Left renal cortex interstitium (tissue), 4 donors: ENCODE results near the gene ALMS1. TPM values are rescaled to one million over a fixed set of nuclear protein-coding genes. Genes with fewer than 3 reads are reported as not detected.
"Not testable (repeated sequence)": the region's sequence is repeated elsewhere in the genome, so short reads cannot be mapped to it uniquely, and the experiment has no call there.

Experiments used
- DNase-seq, 4 donors: peaks; one replicate each; pipeline ENCODE4 v3.0.0-alpha.2; 2013; ENCODE audit warnings: low read depth in 4 of 4, low spot score in 2 of 4, missing footprints in 1 of 4
- polyA plus RNA-seq, 4 donors: library from polyadenylated mRNA; unstranded; fragments of 120-200 nt; gene quantifications; one replicate each; pipeline ENCODE4 v1.2.1, GENCODE V29; 2013; ENCODE audit not compliant: insufficient read length in 4 of 4

Gene ALMS1
- polyA plus RNA-seq, 4 donors, result 36.0 to 40.7 (median 39.3) TPM

DNA sequence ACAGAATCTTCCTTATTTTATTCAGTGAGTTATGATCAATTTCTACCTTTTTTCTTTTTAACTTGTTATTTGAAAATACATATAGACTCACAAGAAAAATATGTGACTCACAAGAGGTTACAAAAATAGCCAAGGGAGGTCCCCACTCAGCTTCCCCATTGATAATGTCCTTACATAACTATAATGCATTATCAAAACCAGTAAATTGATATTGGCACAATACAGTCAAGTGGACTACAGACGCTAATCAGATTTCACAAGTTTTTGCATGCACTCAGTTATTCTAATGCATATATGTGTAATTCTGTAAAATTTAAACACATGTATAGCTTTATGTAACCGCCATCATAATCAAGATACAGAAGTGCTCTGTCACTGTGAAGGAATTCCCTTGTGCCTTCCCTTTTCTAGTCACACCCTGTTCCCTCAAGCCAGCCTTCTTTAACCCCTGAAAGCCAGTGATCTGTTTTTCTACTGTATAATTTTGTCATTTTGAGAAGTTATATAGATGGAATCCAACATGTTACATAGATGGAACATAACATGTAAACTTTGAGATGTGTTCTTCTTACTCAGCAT, 118.4 kb downstream of the ALMS1 start:
- no peak for DNase-seq

DNA sequence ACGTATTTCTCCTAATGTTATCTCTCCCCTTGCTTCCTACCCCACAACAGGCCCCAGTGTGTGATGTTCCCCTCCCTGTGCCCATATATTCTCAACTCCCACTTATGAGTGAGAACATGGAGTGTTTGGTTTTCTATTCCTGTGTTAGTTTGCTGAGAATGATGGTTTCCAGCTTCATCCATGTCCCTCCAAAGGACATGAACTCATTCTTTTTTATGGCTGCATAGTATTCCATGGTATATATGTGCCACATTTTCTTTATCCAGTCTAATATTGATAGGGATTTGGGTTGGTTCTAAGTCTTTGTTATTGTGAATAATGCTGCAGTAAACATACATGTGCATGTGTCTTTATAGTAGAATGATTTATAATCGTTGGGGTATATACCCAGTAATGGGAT, 119.2 kb downstream of the ALMS1 start:
- DNase-seq, result not testable (repeated sequence)

DNA sequence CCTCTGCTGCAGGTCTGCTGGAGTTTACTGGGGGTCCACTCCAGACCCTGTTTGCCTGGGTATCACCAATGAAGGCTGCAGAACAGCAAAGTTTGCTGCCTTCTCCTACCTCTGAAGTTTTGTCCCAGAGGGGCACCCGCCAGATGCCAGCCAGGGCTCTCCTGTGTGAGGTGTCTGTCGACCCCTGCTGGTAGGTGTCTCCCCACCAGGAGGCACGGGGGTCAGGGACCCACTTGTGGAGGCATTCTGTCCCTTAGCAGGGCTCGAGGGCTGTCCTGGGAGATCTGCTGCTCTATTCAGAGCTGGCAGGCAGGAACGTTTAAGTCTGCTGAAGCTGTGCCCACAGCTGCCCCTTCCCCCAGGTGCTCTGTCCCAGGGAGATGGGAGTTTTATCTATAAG, 124.8 kb downstream of the ALMS1 start:
- DNase-seq, result not testable (repeated sequence)

DNA sequence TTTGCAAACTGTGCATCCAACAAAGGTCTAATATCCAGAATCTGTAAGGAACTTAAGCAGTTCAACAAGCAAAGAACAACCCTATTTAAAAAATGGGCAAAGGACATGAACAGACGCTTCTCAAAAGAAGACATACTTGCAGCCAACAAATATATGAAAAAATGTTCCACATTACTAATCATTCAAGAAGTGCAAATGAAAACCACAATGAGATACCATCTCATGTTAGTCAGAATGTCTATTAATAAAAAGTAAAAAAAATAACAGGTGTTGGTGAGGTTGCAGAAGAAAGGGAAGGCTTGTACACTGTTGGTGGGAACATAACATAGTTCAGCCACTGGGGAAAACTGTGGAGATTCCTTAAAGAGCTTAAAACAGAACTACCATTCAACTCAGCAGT, 130.4 kb downstream of the ALMS1 start:
- no peak for DNase-seq

DNA sequence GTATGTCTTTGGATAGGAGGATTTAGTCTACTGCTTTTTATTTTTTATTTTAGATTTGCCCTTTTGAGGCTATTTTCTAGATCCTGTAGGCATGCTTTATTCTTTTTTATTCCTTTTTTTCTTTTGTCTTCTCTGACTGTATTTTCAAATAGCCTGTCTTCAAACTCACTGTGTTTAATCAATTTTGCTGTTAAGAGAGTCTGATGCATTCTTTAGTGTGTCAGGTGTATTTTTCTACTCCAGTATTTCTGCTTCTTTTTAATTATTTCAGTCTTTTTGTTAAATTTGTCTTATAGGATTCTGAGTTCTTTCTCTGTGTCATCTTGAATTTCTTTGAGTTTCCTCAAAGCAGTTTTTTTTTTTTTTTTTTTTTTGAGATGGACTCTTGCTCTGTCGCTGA, 143.1 kb downstream of the ALMS1 start:
- DNase-seq, result no peak

DNA sequence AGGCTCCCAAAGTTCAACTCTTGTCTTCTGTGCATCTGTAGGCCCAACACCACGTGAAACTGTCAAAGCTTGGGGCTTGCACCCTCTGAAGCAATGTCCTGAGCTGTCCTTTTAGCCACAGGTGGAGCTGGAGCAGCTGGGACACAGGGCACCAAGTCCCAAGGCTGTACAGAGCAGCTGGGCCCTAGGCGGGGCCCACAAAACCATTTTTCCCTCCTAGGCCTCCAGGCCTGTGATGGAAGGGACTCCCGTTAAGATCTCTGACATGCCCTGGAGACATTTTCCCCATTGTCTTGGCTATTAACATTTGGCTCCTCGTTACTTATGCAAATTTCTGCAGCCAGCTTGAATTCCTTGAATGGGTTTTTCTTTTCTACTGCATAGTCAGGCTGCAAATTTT, 145.1 kb downstream of the ALMS1 start:
- DNase-seq, result not testable (repeated sequence)

DNA sequence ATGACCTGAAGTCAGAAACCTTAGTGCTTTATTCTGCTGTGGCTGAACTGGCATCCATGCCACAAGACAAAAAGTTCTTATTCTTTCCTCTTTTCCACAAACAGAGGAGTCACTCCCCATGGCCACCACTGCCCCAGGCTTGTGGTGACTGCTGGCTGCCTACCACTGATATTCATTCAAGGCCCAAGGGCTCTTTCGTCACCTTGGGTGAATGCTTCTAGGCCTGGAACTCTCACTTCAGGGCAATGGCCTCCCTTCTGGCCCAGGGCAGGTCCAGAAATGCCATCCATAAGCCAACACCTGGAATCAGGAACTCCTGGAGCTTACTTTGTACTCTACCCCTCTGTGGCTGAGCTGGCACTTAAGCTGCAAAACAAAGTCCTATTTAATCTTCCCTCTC, 146.7 kb downstream of the ALMS1 start:
- no peak for DNase-seq

DNA sequence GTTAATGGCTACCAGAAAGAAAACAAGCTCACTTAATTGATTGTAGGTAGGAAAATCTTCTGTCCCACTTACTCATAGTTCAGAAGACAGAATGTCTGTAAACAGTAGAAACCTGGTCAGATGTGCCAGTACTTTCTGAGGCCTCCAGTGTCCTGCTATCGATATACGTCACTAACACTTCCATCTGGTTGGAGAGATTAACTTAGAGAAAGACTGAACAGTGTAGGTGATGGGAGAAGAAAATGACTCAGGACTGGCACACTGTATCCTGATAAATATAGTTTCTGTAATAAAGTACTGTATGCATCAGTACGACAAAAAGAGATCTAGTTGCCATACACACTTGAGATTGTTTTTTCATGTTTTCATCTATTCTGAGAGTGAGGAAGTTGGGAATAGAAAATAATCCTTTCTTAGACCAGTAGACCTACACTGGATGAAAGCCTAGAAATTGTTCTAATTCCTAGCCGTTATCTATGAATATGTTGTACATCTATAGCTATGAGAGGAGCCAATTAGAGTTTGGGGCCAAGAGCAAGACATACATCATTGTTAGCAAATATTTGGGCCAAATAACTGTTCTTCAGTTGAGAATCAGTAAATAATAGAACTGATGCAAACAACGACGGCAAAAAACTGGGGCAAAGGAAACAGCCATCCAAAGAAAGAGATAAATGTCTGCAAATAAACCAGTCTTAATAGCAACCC, 150.7 kb downstream of the ALMS1 start:
- DNase-seq, result no peak

DNA sequence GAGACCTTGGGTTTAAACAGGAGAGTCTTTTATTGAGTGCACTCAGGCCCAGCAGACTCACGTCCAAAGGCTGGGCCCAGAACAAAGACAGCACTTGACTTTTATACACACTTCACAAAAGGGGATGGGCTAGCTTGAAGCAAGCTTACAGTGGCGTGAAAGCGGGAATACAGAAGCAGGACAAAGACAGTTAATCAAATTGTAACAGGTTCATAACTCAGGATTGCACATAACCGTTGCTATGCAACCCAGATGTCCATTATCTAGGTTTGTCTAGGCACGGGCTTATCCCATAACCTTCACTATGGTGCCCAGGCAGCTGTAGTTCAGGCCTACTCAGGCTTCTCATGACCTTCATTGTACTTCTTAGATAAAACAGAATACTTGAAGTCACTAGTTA, 175.2 kb downstream of the ALMS1 start:
- DNase-seq, result not testable (repeated sequence)

DNA sequence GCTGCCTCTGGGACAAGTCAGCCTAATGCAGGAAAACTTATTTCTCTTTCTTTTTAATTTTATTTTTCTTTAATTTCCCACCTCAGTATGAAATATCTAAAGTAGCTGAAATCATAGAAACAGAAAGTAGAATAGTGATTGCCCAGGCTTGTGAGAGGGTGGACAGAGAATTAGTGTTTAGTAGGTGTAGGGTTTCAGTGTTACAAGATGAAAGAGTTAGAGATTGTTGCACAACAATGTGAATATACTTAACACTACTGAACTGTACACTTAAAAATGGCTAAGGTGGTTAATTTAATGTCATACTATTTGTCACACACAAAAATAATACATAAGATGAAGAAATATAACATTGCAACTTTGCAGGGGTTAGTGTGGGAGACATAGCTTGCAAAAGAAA, 175.8 kb downstream of the ALMS1 start:
- DNase-seq, result no peak

DNA sequence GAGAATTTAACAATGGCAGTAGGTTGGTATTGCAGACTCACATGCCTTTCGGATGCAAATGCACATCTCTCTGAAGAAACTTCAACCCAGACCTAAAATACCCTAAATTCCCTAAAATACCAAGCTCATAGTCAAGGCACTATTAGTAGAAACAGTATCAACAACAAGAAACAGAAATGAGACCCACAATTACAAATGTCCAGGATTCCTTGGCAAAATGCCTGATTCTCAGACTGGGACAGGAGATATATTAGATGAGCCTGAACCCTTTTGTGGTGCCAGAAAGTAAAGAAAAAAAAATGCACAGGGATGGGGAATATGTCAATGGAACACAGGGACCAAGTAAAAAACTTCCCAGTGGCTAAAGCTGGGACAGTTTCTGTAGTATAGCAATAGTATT, 179.3 kb downstream of the ALMS1 start:
- DNase-seq, result no peak

DNA sequence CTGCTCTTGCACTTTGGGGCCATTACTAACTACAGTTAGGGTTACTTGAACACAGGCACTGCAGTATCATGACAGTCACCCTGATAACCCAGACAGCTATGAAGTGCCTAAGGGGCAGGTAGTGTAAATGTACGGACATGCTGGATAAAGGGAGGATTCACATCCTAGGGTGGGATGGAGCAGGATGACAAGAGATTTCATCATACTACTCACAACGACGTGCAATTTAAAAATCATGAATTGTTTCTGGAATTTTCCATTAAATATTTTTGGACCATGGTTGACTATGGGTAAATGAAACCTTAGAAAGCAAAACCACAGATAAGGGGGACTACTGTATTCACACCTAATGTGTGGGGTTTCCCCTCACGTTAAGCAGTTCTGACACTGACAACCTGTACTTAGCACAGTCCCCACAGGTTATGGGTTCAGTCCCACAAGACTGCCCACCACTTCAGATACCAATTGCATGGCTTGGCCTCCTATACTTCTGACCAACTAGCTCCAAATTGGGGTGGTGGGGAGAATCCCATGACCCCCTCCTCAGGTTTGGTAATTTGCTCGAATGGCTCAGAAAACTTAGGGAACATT, 180.7 kb downstream of the ALMS1 start:
- DNase-seq, result no peak

DNA sequence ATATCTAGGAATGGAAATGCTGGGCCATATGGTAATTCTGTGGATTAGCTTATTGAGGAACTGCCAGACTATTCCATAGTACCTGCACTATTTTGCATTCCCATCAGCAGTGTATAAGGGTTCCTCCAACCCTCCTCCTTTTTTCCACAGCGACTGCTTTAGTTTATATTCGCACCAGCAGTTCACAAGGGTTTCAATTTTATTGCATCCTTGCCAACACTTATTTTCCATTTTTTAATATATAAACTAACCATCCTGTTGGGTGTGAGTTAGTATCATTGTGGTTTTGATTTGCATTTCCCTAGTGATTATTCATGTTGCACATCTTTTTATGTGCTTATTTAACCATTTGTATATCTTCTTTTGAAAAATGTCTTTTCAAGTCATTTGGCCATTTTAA, 189.6 kb downstream of the ALMS1 start:
- DNase-seq, result no peak

DNA sequence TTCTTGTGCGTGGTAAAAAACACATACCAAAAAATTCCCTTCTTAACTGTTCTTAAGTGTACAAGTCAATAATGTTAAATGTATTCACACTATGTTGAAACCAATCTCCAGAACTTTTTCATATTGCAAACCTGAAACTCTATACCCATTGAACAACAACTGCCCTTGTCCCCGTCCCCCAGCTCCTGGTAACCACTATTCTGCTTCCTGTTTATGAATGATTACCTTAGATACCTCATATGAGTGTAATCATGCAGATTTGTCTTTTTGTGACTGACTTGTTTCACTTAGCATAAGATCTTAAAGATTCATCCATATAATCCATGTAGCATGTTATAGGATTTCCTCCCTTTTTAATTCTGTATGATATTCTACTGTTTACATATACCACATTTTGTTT, 196.7 kb downstream of the ALMS1 start:
- DNase-seq, result no peak

DNA sequence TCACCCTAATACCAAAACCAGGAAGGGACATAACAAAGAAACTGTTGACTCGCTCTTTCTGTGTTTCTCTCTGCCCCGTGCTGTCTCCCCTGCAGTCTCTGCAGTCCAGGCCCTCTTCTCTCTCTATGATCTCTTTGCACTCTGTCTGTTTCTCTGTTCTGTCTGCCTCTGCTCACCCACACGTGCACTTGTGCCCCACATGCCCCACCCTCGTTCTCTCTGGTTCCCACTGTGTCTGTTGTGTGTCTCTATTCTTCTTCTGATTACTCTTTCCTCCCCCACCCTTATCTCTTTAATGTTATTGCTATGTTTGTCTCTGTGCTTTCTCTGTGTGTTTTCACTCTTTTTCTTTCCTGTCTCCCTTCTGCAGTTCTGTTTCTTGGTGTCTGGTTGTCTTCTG, 202.5 kb downstream of the ALMS1 start:
- DNase-seq, result no peak

DNA sequence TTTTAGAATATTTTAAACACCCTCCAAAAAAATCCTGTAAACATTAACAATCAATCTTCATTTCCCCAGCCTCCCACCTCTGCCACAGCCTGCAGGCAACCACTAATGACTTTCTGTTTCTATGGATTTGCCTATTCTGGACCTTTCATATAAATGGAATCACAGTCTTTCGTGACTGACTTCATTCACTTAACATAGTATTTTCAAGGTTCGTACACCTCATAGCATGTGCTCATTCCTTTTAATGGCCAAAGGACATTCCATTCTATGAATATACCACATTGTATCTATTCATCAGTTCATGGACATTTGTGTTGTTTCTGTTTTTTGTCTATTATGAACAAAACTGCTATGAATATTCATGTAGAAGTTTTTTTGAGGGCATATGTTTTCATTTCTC, 208.0 kb downstream of the ALMS1 start:
- no peak for DNase-seq

DNA sequence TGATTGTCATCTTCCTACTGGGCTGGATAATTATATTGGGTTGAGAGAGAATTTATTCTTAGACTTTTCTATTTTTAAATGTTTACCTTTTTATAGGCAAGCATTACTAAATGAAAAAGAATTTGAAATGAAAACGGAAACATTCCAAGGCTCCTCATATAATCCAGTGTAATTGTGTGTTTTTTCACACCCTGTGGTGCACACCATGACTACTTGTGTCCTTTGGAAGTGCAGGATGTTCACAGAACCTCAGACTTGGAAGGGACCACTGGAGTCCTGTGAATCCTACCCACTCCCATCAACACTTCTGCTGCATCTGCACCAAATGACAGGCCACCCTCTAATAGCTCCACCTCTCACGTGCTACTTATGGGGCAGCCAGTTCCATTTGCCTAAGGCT, 208.6 kb downstream of the ALMS1 start:
- no peak for DNase-seq

DNA sequence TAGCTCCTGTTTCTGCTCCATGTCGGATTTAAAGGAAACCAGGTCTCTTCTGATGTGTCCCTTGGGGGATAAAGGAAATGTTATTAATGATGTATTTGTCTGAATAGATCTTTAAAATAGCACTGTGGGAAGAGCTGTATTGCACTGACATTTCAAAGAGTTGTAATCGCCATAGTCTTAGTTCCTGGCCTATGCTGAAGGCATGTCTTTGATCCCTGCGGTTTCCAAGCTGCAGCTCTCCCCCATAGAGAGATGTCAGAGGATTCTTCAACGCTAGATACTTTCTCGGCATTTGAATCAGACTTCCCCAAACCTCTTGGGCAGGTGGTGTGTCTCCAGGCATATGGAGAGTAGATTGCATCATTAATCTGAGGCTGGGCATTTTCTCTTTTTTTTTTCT, 216.1 kb downstream of the ALMS1 start:
- no peak for DNase-seq

DNA sequence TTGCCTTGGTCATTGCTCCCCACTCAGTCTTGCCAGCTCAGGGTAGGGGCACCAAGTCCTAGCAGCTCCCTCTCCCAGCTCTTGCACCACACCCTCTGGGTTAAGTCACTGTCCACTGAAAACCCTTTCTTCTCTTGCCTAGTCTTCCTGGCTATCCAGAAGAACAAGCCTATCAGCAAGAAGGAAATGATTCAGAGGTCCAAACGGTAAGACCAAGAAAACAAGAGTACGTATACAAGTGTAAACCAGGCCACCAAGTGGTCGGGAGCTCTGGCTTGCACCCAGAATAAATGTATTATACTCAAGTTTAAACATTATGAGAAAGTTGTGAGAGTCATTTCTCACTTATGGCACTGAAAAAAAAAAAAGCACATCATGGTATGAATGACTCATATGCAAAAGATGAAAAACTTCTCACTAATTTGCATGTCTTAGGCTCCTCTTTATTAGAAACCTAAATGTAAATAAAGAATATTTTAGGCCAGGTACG, 217.5 kb downstream of the ALMS1 start:
- DNase-seq, result not testable (repeated sequence)

DNA sequence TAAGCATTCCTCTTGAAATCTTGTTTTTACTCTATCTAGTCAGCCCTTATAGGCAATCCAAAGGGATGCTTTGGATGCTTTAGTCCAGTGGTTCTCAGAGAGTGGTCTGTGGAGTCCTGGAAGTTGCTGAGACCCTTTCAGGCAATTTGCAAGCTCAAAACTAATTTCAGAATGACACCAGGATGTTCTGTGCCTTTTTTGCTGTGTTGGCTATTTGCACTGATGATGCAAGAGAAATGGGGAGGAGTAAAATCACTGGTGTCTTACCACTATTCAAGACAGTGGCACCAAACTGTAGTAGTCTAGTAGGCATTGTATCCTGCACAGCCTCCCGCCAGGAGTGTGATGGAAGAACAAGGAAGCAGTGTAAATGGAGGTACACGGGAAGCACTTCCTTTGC, 219.0 kb downstream of the ALMS1 start:
- not testable (repeated sequence) for DNase-seq

DNA sequence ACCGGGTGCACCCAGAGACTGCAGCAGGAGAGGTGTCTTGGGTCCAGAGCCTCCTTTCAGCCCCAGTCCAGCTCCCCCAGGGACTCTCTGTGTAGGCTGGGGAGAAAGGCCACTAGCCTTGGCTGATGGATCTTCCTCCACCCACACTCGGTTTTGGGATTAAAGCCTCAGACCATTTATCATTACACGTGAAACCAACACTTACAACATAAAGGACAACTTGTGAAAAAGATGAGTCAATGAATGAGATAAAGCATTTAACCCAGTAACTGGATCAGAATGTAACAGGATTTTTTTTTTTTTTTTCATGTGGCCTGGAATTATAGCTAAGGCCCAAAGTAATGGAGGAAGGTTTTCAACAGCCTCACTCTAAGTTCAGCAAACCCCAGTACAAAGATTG, 224.5 kb downstream of the ALMS1 start:
- DNase-seq, result no peak

DNA sequence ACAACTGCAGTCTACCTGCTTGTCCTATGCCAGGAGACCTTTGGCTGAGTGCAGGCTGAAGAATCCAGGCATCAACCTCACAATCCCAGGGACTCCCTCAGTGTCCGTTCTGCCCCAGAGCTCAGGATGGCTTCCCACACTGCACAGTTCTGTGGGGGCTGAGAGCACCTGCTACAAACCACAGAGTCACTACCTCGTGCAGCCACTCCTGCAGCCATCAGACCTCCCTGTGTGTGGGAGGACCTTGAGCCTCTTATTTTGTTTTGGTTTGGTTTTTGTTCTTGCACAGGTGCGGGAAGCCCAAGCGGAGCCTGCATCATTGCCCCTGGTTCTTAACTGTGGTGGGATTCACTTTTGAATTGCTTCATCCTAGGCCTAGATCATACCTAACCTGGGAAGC, 225.6 kb downstream of the ALMS1 start:
- DNase-seq, result no peak
